Regular cardiac myocyte (primary cell): ENCODE results near the gene ALOX15. TPM values are rescaled to one million over a fixed set of nuclear protein-coding genes. Genes with fewer than 3 reads are reported as not detected.

Experiments used
- total RNA-seq: library from RNA; depleted of rRNA; stranded (reverse); fragments of >200 nt; gene quantifications from 2 replicates; pipeline ENCODE4 v1.2.3, GENCODE V29; 2014

ALOX15 gene
- not detected in 2 replicates for total RNA-seq

GRCh38 chr17:4641297-4642195, at the start of gene ALOX15:
Gene ALOX15 (minus strand): TSS chr17:4641678. CDS start chr17:4641651, 27 bp downstream.

DNA sequence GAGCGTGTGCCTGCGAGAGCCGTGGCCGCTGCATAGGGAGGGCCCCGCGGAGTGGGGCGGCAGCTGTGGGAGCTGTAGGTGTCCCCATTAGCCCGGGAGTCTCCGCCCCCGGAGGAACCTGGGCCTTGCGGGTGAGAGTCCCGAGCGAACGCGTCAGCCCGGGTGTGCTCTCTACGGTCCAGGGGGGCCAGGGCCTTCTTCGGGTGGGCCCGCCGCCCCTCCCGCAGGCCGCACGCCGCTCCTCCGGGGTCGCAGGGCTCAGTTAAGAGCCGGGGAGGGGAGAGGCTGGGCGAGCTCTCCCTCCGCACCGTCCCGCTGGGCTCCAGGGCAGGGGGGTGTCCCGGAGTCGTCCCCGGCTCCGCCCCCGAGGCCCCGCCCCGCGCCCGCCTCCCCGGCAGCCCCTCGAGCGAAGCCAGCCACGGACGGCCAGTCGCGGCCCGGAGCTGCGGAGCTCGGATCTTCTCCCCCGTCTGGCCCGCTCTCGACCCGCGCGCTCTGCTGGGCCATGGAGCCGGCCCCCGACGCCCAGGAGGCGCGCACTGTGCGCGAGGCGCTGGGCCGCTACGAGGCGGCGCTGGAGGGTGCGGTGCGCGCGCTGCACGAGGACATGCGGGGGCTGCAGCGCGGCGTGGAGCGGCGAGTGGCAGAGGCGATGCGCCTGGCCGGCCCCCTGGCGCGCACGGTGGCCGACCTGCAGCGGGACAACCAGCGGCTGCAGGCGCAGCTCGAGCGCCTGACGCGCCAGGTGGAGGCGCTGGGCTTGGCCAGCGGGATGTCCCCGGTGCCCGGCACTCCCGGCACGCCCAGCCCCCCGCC, 57.2 kb downstream of the ALOX15 start, which contains the start of gene SMTNL2:
TSS of gene SMTNL2 (plus strand) at position 429 of the 816 bp plus-strand sequence. CDS start at position 506, 77 bp downstream.

Other genes starting within 250 kb of the ALOX15 start
- gene SPNS3, start 207.7 kb downstream of the ALOX15 start, total RNA-seq = not detected in 2 replicates
- gene SPNS2, start 142.8 kb downstream of the ALOX15 start, total RNA-seq = 0.96 and 1.1 TPM in 2 replicates
- 49.3 and 84.7 TPM in 2 replicates for gene MYBBP1A, start 86.3 kb downstream of the ALOX15 start, total RNA-seq
- not detected in 2 replicates for gene GGT6, start 81.1 kb downstream of the ALOX15 start, total RNA-seq
- under 0.01 TPM in 2 replicates for gene SMTNL2, start 57.1 kb downstream of the ALOX15 start, total RNA-seq
- gene PELP1, start 62.5 kb upstream of the ALOX15 start, total RNA-seq = 25.1 and 29.6 TPM in 2 replicates
- 2.1 and 3.9 TPM in 2 replicates for gene ARRB2, start 69.0 kb upstream of the ALOX15 start, total RNA-seq
- gene MED11, start 89.8 kb upstream of the ALOX15 start, total RNA-seq = 11.7 and 12.7 TPM in 2 replicates
- gene ZMYND15, start 98.2 kb upstream of the ALOX15 start, total RNA-seq = under 0.01 TPM in 2 replicates
- 0.58 and 2.0 TPM in 2 replicates for gene CXCL16, start 98.2 kb upstream of the ALOX15 start, total RNA-seq
- not detected in 2 replicates for gene TM4SF5, start 130.2 kb upstream of the ALOX15 start, total RNA-seq
- gene VMO1, start 144.7 kb upstream of the ALOX15 start, total RNA-seq = 0.38 TPM in 1 of 2 replicates, not detected in the other
- gene GLTPD2, start 147.3 kb upstream of the ALOX15 start, total RNA-seq = 0.19 and 0.28 TPM in 2 replicates
- 95.3 and 252 TPM in 2 replicates for gene PSMB6, start 154.5 kb upstream of the ALOX15 start, total RNA-seq
- gene PLD2, start 165.5 kb upstream of the ALOX15 start, total RNA-seq = 7.7 and 9.6 TPM in 2 replicates
- gene MINK1, start 191.7 kb upstream of the ALOX15 start, total RNA-seq = 24.7 and 27.6 TPM in 2 replicates